8988T (cell line): ENCODE measurements around the gene TOLLIP.
"Not testable (repeated sequence)": the region's sequence is repeated elsewhere in the genome, so short reads cannot be mapped to it uniquely, and the experiment has no call there.

Source experiments
- DNase-seq: peaks from one replicate; pipeline ENCODE4 v3.0.0; 2011

TOLLIP gene

GRCh38 chr11:1309498-1310317 lies at the start of gene TOLLIP:
TOLLIP (minus strand) TSS chr11:1309632; CDS start chr11:1309498, 134 bp downstream.
- DNase-seq: peak; percentile 100

GRCh38 chr11:1358931-1359330 lies 49.5 kb upstream of the TOLLIP start:
- DNase-seq: not testable (repeated sequence)

DNA sequence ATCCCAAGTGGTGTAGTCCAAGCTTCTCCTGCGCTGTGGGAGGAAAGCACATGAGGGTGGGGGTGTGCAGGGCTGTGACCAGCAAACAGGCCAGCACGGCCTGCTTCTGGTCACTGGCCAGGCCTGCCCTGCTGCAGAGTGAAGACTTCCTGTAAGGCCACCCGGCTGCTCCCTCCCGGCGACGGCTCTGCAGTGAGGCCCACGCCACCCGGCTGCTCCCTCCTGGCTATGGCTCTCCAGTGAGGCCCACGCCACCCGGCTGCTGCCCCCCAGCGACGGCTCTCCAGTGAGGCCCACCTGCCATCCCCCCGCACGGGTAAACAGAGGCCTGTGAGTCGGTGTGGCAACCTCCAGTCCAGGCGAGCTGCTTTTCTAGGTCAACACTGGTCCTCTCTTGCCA lies 48.9 kb upstream of the TOLLIP start:
- DNase-seq: no peak

- DNase-seq: no peak
Observed at GRCh38 chr11:1356478-1356960, 47.1 kb upstream of the TOLLIP start.

DNA sequence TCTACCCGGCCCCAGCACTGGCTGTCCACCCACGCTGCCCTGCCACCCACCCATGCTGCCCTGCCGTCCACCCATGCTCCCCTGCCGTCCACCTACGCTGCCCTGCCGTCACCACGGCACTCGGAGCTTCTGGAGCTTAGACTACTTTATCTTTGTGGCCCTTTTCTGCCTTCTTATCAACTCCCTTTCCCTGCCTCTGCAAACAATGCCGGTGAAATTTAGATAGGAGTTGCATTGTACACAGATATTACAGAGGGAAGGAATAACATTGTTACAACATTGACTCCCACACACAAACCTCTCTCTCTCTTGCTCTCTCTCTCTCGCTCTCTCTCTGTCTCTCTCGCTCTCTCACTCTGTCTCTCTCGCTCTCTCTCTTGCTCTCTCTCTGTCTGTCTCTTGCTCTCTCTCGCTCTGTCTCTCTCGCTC lies 46.6 kb upstream of the TOLLIP start:
- no peak for DNase-seq

DNA sequence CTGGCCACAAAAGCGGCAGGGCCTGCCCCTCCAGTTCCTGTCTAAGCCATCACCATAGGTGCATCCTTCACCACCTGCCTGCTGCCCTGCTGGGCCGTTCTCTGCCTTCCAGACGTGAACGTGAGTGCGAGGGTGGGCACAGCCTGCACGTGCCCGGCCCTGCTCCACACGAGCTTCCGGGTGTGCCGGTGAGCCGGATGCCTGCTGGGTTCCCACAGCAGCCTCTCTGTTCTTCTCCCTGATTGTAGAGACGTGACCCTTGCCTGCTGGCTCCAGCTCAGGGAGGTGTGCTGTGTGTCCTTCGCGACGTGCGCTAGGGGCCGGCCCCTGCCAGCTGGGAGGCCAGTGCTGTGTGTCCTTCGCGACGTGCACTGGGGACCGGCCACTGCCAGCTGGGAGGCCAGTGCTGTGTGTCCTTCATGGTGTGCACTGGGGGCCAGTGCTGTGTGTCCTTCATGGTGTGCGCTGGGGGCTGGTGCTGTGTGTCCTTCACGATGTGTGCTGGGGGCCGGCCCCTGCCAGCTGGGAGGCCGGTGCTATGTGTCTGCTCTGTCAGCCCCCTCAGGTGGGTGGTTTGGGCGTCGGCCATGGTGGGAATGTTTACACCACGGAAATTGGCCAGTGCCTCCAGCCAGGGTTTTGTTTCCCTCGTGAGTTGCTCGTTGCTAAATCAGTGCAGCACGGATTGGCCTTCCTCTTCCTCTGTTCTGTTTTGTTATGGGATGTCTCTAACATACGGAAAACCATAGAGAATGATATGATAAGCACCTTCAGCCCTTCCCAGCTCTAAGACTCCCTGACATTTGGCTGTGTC lies 44.9 kb upstream of the TOLLIP start:
- DNase-seq: no peak

- DNase-seq: no peak
Observed at GRCh38 chr11:1353383-1354124, 44.1 kb upstream of the TOLLIP start.

DNA sequence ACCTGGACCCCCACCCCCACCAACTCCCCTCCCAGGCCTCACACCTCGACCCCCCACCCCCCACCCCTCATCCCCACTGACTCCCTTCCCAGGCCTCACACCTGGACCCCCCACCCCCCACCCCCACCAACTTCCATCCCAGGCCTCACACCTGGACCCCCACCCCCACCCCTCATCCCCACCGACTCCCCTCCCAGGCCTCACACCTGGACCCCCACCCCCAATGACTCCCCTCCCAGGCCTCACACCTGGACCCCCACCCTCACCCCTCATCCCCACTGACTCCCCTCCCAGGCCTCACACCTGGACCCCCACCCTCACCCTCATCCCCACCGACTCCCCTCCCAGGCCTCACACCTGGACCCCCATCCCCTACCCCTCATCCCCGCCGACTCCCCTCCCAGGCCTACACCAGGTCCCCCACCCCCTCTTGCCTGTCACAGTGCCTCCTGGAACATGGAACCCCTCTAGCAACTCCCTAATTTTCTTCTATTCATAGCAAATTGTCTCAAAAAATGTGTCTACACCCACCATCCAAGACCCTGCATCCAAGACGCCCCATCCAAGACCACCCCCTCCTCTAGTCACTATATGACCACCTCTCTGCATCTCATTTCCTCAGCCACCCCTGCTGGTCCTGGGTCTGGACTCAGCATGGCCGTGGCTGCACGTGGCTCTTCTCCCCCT lies 43.4 kb upstream of the TOLLIP start:
- DNase-seq: no peak

GRCh38 chr11:1351278-1351937 lies 42.0 kb upstream of the TOLLIP start:
- no peak for DNase-seq

DNA sequence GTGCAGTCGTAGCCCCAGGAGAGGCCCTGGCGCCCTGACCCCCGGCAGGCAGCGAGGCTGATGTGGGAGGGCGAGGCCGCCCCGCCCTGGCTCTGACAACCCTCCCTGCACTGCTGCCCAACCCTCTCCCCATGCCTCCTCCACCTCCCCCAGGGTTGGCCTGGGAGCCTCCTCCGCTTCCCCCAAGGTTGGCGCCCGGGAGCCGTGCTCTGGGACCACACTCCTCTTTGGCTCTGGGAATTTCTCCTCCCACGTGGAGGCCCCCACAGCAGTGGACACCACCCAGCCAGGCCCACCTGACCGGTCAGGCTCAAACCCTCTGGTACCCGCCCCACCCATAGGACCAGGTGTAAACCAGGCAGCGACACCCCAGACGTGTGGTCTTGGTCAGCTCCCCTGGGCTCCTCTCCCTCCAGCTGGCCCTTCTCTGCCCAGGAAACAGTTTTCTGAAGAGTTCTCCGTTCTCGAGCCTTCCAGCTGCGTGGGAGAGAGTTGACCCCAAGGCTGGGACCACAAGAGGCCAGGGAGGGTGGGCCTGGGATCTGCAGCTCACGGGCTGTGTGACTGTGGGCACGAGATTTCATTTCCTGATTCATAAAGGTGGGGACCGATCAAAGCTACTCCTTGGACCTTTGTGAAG lies 40.8 kb upstream of the TOLLIP start:
- DNase-seq: no peak

DNA sequence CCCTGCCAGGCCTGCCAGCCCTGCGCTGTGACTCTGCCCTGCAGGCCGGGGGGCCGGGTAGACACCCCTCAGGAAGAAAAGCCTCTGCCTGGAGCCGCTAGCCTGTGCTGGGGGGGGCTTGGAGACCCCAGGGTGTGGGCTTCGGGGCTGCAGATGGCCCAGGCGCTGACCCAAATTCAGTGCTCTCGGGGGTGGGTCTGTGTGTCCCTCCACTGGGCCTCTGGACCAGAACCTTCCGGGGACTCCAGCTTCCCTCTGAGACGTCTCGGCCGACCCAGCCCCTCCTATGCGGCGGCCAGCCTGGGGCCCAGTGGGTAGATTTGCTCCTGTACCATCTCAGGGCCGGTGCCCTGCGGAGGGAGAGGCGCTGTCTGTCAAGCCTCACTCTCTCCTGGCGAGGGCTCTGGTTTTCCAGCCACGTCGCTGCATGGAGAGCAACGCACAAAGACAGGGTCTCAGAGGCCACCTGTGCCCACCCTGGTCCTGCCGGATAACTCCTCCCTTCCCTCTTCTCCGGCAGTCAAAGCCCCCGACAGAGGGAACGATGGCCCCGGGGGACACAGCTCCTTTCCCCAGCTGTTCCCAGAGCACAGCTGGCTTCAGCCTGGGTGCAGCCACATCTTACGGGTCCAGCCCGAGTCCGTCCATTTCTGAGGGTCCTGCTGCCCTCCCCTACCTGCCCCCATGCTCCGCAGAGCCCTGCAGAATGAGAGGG lies 40.1 kb upstream of the TOLLIP start:
- no peak for DNase-seq

GRCh38 chr11:1348796-1349326 lies 39.4 kb upstream of the TOLLIP start:
- no peak for DNase-seq

GRCh38 chr11:1348146-1348795 lies 38.8 kb upstream of the TOLLIP start:
- DNase-seq: no peak

DNA sequence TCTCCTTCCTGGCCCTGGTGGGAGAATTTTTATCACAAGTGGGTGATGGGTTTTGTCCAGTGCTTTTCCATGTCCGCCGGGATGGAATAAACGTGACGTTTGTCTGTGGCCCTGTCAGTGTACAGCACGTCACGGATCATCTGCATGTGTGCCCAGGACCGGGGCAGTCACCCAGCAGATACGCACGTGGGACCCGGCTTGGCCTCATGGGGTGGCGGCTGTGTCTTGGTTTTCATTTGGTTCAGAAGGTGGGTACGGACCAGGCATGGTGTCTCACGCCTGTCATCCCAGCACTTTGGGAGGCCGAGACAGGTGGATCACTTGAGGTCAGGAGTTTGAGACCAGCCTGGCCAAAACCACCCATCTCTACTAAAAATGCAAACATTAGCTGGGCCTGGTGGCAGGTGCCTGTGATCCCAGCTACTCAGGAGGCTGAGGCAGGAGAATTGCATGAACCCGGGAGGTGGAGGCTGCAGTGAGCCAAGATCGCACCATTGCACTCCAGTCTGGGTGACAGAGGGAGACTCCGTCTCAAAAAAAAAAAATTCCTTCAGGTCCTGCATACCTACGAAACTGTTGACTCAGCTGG lies 38.1 kb upstream of the TOLLIP start:
- not testable (repeated sequence) for DNase-seq

DNA sequence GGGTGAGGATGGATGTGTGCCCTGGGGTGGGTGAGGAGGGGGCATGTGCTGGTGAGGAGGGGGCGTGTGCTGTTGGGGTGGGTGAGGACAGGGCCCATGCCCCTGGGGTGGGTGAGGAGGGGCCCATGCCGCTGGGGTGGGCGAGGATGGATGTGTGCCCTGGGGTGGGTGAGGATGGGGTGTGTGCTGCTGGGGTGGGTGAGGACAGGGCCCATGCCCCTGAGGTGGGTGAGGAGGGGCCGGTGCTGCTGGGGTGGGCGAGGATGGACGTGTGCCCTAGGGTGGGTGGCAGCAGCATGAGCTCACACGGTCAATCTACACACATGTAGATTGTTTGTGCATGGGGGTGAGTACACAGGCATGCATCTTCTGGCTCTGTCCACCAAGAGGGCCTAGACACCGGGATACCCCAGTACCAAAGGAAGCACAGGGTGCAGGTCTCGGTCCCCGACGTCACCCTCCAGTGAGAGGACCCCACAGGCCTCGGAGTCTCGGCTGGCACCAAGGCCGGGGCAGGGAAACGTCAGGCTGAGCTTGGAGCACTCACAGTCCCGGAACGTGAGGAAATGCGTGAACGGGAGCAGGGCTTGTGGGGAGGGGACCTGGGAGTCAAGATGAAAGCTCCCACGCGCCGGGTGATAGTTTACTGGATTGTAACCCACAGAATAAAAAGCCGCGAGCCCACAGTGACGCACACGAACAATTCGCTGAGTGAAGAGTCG lies 37.4 kb upstream of the TOLLIP start:
- no peak for DNase-seq

DNA sequence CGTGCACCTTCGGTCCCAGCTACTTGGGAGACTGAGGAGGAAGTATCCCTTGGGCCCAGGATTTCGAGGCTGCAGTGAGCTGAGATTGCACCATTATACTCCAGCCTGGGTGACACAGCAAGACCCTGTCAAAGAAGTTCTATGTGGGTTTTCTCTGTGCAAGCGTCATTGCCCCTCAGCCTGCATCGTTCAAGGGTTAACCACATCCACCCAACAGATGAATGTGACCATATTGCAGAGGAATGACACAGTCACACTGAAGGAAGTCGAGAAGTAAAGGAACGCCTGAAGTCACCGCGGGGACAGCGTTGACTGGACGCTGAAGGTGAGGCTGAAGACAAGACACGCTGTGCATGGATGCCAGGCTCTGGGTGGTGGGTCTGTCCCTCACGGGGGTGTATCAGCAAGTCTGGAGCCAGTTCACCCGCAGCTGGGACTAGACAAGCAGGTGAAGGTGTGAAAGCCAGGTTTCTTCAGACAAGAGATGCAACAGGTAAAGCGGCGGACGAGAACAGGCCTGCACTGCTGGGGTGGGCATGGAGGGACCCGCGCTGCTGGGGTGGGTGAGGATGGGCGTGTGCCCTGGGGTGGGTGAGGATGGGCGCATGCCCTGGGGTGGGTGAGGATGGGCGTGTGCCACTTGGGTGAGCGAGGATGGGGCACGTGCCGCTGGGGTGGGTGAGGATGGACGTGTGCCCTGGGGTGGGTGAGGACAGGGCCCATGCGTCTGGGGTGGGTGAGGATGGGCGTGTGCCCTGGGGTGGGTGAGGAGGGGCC lies 36.5 kb upstream of the TOLLIP start:
- no peak for DNase-seq

GRCh38 chr11:1344056-1344635 lies 34.7 kb upstream of the TOLLIP start:
- no peak for DNase-seq
